Loucy (cell line): ENCODE data around the gene SNRNP25.

Experiments
- H2AFZ ChIP-seq: fragments of 200-600 bp; sonication (generic); 2 replicates; pipeline ENCODE4 v1.6.0; 2016; ENCODE audit warnings: antibody characterized with exemption, mild to moderate bottlenecking, low read length, moderate library complexity
- H3F3A ChIP-seq: fragments of 200-600 bp; 2 replicates; pipeline ENCODE4 v1.6.0; 2016; ENCODE audit warnings: antibody characterized with exemption, low read depth, mild to moderate bottlenecking
- H3K27me3 ChIP-seq: fragments of 200-600 bp; sonication (generic); 2 replicates; pipeline ENCODE4 v1.6.1; 2014; ENCODE audit warnings: low read length, mild to moderate bottlenecking; ENCODE audit not compliant: insufficient read depth, poor library complexity, severe bottlenecking
- H3K36me3 ChIP-seq: fragments of 200-600 bp; sonication (generic); 2 replicates; pipeline ENCODE4 v1.6.1; 2016; ENCODE audit warnings: low read length; ENCODE audit not compliant: insufficient read depth
- H3K4me1 ChIP-seq: fragments of 200-600 bp; sonication (generic); 2 replicates; pipeline ENCODE4 v1.5.1; 2014; ENCODE audit warnings: low read length, mild to moderate bottlenecking; ENCODE audit not compliant: insufficient read depth, poor library complexity, severe bottlenecking
- H3K4me2 ChIP-seq: fragments of 200-600 bp; sonication (generic); 2 replicates; pipeline ENCODE4 v1.6.0; 2014; ENCODE audit warnings: antibody characterized with exemption, low read length, low read depth, mild to moderate bottlenecking; ENCODE audit not compliant: poor library complexity, severe bottlenecking
- H3K4me3 ChIP-seq: fragments of 200-600 bp; sonication (generic); 2 replicates; pipeline ENCODE4 v1.5.1; 2014; ENCODE audit warnings: low read length, mild to moderate bottlenecking, mixed read lengths; ENCODE audit not compliant: poor library complexity, severe bottlenecking
- H3K79me2 ChIP-seq: fragments of 200-600 bp; sonication (generic); 2 replicates; pipeline ENCODE4 v1.6.1; 2014; ENCODE audit warnings: low read length; ENCODE audit not compliant: insufficient read depth
- H3K9ac ChIP-seq: fragments of 200-600 bp; sonication (generic); 2 replicates; pipeline ENCODE4 v1.6.0; 2014; ENCODE audit warnings: mild to moderate bottlenecking, low read depth, low read length, moderate library complexity; ENCODE audit not compliant: poor library complexity, severe bottlenecking
- H3K9me2 ChIP-seq: fragments of 200-600 bp; sonication (generic); replicated peaks from 2 replicates; pipeline ENCODE4 v1.6.1; 2016; ENCODE audit warnings: low read depth, low read length, mixed read lengths
- H3K9me3 ChIP-seq: fragments of 200-600 bp; sonication (generic); 2 replicates; pipeline ENCODE4 v1.6.1; 2014; ENCODE audit warnings: mild to moderate bottlenecking, antibody characterized with exemption, low read length, low read depth; ENCODE audit not compliant: insufficient read depth
- H4K20me1 ChIP-seq: fragments of 200-600 bp; sonication (generic); 2 replicates; pipeline ENCODE4 v1.6.0; 2014; ENCODE audit warnings: antibody characterized with exemption, low read length, mild to moderate bottlenecking; ENCODE audit not compliant: insufficient read depth, poor library complexity, severe bottlenecking
- EZH2phosphoT487 ChIP-seq: fragments of 200-600 bp; IDR thresholded peaks from 2 replicates; pipeline ENCODE4 v1.6.1; 2018; ENCODE audit warnings: antibody characterized with exemption, mild to moderate bottlenecking, moderate library complexity, borderline replicate concordance
- TF ChIP-seq, protein P1 (sequence below): fragments of 200-600 bp; sonication (generic); conservative IDR thresholded peaks from 2 replicates; pipeline ENCODE4 v1.5.1; 2014; ENCODE audit warnings: mild to moderate bottlenecking, antibody characterized with exemption, low read length

The SNRNP25 gene

DNA sequence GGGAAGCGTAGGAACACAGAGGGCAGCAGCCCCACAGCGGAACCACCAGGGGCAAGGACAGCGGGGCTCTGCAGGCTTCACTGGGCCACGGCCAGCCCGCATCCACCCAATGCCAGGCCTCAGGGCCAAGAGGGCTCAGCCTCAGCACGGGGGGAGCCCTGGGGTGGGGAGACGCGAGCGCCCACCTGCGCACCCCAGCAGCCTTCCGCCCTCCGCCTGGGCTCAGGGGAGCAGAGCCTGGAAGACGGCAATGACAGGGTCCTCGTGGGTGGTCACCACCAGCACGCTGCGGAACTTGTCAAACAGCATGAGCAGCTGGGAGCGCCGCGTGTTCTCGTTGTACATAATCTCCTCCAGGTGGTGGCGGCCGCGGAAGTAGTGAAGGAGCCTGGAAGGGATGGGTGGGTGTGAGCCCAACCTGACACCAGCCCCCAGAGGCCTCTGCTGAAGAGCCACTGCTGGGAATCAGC lies 32.9 kb downstream of the SNRNP25 start:
- Histone ChIP-seq H4K20me1 (no peaks in the 10 kb centered on the region), H3K27me3 (no peaks in the 10 kb centered on the region), H2AFZ (no peak overlapping the region), H3K9ac (peak overlapping the region; percentile 72), H3K79me2 (no peaks in the 10 kb centered on the region; the same call in 1 of the 2 replicates), H3K4me2 (peak overlapping the region; percentile 81), H3K36me3 (no peaks in the 10 kb centered on the region), H3K4me1 (peaks cover 38% of the 10 kb centered on the region), H3F3A (no peaks in the 10 kb centered on the region; the same call in 1 of the 2 replicates), H3K9me3 (no peaks in the 10 kb centered on the region), H3K9me2 (no peaks in the 10 kb centered on the region), H3K4me3 (peak overlapping the region; percentile 62)
- no peak for TF ChIP-seq EZH2phosphoT487
- TF ChIP-seq, protein P1, sequence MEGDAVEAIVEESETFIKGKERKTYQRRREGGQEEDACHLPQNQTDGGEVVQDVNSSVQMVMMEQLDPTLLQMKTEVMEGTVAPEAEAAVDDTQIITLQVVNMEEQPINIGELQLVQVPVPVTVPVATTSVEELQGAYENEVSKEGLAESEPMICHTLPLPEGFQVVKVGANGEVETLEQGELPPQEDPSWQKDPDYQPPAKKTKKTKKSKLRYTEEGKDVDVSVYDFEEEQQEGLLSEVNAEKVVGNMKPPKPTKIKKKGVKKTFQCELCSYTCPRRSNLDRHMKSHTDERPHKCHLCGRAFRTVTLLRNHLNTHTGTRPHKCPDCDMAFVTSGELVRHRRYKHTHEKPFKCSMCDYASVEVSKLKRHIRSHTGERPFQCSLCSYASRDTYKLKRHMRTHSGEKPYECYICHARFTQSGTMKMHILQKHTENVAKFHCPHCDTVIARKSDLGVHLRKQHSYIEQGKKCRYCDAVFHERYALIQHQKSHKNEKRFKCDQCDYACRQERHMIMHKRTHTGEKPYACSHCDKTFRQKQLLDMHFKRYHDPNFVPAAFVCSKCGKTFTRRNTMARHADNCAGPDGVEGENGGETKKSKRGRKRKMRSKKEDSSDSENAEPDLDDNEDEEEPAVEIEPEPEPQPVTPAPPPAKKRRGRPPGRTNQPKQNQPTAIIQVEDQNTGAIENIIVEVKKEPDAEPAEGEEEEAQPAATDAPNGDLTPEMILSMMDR, result no peak

- TF ChIP-seq, protein P1, result no peak
- TF ChIP-seq EZH2phosphoT487, result no peak
- Histone ChIP-seq H3K4me3 (no peak overlapping the region), H3K36me3 (no peaks in the 10 kb centered on the region), H3K79me2 (no peaks in the 10 kb centered on the region; the same call in 1 of the 2 replicates), H3K27me3 (no peaks in the 10 kb centered on the region), H2AFZ (no peak overlapping the region), H3F3A (no peaks in the 10 kb centered on the region; the same call in 1 of the 2 replicates), H3K4me1 (peaks cover 33% of the 10 kb centered on the region), H3K4me2 (no peak overlapping the region), H3K9me3 (no peaks in the 10 kb centered on the region), H3K9ac (no peak overlapping the region), H3K9me2 (no peaks in the 10 kb centered on the region), H4K20me1 (no peaks in the 10 kb centered on the region)
Measured at GRCh38 chr16:88613-89012, 35.0 kb downstream of the SNRNP25 start.

GRCh38 chr16:89391-90302 lies 36.0 kb downstream of the SNRNP25 start:
- H2AFZ ChIP-seq, result no peak overlapping the region
- H4K20me1 ChIP-seq, result no peaks in the 10 kb centered on the region
- H3F3A ChIP-seq, result no peaks in the 10 kb centered on the region; the same call in 1 of the 2 replicates
- TF ChIP-seq, protein P1, result no peak
- TF ChIP-seq EZH2phosphoT487, result no peak
- H3K4me1 ChIP-seq, result peaks cover 23% of the 10 kb centered on the region
- H3K36me3 ChIP-seq, result no peaks in the 10 kb centered on the region
- no peaks in the 10 kb centered on the region for H3K27me3 ChIP-seq
- H3K9ac ChIP-seq, result no peak overlapping the region
- H3K9me3 ChIP-seq, result no peaks in the 10 kb centered on the region
- no peaks in the 10 kb centered on the region; the same call in 1 of the 2 replicates for H3K79me2 ChIP-seq
- no peaks in the 10 kb centered on the region for H3K9me2 ChIP-seq
- no peak overlapping the region for H3K4me2 ChIP-seq
- no peak overlapping the region for H3K4me3 ChIP-seq
